ENCODE measurements around the gene KDM1B.

Gene KDM1B

DNA sequence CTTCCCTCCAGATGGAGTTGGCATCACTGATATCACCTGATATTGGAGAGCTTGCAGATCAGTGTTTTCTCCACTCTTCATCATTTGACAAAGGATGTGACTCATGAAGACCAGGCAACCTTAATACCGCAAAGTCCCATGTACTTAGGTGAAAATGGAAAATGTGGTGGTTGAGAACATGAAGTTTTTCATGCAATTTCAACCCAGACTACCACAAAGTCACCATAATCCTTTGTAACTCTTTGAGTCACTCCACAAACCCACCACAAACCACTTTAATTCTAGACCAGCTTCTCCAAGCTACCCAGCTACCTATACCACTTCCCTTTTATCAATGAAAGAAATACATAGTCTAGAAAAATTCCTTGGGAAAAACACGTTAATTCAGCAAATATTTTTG lies 39.9 kb upstream of the KDM1B start:
- H4K20me1 ChIP-seq (ENCODE audit: insufficient read depth, low read length), result no peaks in the 10 kb centered on the region
- no peaks in the 10 kb centered on the region for H3K79me2 ChIP-seq (ENCODE audit: insufficient read depth, low read length)
- H3K4me3 ChIP-seq (ENCODE audit: low read depth, low read length, poor library complexity, severe bottlenecking), result no peak overlapping the region
- H3K9ac ChIP-seq (ENCODE audit: low read length), result no peak overlapping the region
- no peaks in the 10 kb centered on the region for H3K36me3 ChIP-seq (ENCODE audit: insufficient read depth, low read length)
- no peaks in the 10 kb centered on the region for H3K27me3 ChIP-seq (ENCODE audit: insufficient read depth, low read length)
- H3K4me2 ChIP-seq (ENCODE audit: low read length), result no peak overlapping the region
- no peak overlapping the region for H3K27ac ChIP-seq (ENCODE audit: low read depth, low read length, poor library complexity, severe bottlenecking)
- no peaks in the 10 kb centered on the region for H3K9me3 ChIP-seq (ENCODE audit: low read length)
- no peaks in the 10 kb centered on the region for H3F3A ChIP-seq (ENCODE audit: insufficient read depth, low read length)
- TF ChIP-seq, protein P1, sequence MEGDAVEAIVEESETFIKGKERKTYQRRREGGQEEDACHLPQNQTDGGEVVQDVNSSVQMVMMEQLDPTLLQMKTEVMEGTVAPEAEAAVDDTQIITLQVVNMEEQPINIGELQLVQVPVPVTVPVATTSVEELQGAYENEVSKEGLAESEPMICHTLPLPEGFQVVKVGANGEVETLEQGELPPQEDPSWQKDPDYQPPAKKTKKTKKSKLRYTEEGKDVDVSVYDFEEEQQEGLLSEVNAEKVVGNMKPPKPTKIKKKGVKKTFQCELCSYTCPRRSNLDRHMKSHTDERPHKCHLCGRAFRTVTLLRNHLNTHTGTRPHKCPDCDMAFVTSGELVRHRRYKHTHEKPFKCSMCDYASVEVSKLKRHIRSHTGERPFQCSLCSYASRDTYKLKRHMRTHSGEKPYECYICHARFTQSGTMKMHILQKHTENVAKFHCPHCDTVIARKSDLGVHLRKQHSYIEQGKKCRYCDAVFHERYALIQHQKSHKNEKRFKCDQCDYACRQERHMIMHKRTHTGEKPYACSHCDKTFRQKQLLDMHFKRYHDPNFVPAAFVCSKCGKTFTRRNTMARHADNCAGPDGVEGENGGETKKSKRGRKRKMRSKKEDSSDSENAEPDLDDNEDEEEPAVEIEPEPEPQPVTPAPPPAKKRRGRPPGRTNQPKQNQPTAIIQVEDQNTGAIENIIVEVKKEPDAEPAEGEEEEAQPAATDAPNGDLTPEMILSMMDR (IDR thresholded peaks at IDR 0.05; ENCODE audit: low read length), result no peak
- TF ChIP-seq EZH2 (IDR thresholded peaks at IDR 0.05; ENCODE audit: borderline replicate concordance, low read length), result no peak
- no peaks in the 10 kb centered on the region for H3K4me1 ChIP-seq (ENCODE audit: insufficient read depth, low read length, severe bottlenecking)
- no peak overlapping the region for H2AFZ ChIP-seq (ENCODE audit: low read length)
- no peaks in the 10 kb centered on the region for H3K9me2 ChIP-seq (ENCODE audit: low read depth, low read length)

DNA sequence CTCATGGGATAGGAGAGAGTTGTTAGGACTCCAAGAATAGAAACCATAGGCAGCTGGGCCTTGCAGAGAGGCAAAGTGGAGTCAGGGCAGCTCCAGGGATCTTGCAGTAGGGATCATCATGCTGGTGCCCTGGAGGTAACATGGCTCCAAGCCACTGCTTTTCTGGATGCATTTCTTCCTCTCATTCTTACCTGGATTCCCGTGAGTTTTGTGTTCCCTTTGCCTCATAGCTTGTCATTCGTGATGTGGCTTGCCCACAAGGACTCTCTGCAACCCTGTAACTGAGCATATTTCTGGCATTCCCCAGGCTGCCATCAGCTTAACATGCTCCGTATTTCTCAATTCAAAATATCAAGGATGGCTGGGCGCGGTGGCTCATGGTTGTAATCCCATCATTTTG lies 38.1 kb upstream of the KDM1B start:
- Histone ChIP-seq H3K4me2 (ENCODE audit: low read length) (no peak overlapping the region), H3K4me1 (ENCODE audit: insufficient read depth, low read length, severe bottlenecking) (peaks cover 2% of the 10 kb centered on the region), H2AFZ (ENCODE audit: low read length) (no peak overlapping the region), H3K36me3 (ENCODE audit: insufficient read depth, low read length) (no peaks in the 10 kb centered on the region), H3K27ac (ENCODE audit: low read depth, low read length, poor library complexity, severe bottlenecking) (no peak overlapping the region), H3F3A (ENCODE audit: insufficient read depth, low read length) (no peaks in the 10 kb centered on the region), H3K79me2 (ENCODE audit: insufficient read depth, low read length) (no peaks in the 10 kb centered on the region), H3K9me3 (ENCODE audit: low read length) (no peaks in the 10 kb centered on the region), H3K4me3 (ENCODE audit: low read depth, low read length, poor library complexity, severe bottlenecking) (no peak overlapping the region), H4K20me1 (ENCODE audit: insufficient read depth, low read length) (no peaks in the 10 kb centered on the region), H3K9ac (ENCODE audit: low read length) (no peak overlapping the region), H3K9me2 (ENCODE audit: low read depth, low read length) (no peaks in the 10 kb centered on the region), H3K27me3 (ENCODE audit: insufficient read depth, low read length) (no peaks in the 10 kb centered on the region)
- TF ChIP-seq, protein P1 (IDR thresholded peaks at IDR 0.05; ENCODE audit: low read length), result no peak
- no peak for TF ChIP-seq EZH2 (IDR thresholded peaks at IDR 0.05; ENCODE audit: borderline replicate concordance, low read length)

DNA sequence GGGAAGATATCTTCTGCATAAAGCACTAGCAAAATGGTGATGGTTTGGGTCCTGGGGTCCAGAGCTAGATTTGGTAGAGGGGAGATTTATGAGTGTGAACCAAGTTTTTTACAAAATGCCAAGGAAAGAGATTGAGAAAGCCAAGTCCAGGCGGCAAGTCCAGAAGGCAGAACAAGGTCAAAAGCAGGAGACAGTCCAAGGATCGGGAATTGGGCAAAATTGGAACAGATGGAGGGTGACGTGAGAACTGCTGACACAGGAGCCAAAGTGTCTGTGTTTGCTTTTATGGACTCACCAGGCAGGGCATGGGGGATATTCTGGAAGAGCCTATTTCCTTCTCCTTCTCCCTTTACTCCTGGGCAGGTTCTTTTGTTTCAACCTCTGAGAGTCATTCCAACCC lies 36.9 kb upstream of the KDM1B start:
- Histone ChIP-seq H4K20me1 (ENCODE audit: insufficient read depth, low read length) (no peaks in the 10 kb centered on the region), H3F3A (ENCODE audit: insufficient read depth, low read length) (no peaks in the 10 kb centered on the region), H2AFZ (ENCODE audit: low read length) (no peak overlapping the region), H3K4me2 (ENCODE audit: low read length) (no peak overlapping the region), H3K4me3 (ENCODE audit: low read depth, low read length, poor library complexity, severe bottlenecking) (no peak overlapping the region), H3K9me2 (ENCODE audit: low read depth, low read length) (no peaks in the 10 kb centered on the region), H3K27me3 (ENCODE audit: insufficient read depth, low read length) (no peaks in the 10 kb centered on the region), H3K4me1 (ENCODE audit: insufficient read depth, low read length, severe bottlenecking) (peaks cover 14% of the 10 kb centered on the region), H3K9ac (ENCODE audit: low read length) (no peak overlapping the region), H3K27ac (ENCODE audit: low read depth, low read length, poor library complexity, severe bottlenecking) (no peak overlapping the region), H3K79me2 (ENCODE audit: insufficient read depth, low read length) (no peaks in the 10 kb centered on the region), H3K9me3 (ENCODE audit: low read length) (no peaks in the 10 kb centered on the region), H3K36me3 (ENCODE audit: insufficient read depth, low read length) (no peaks in the 10 kb centered on the region)
- TF ChIP-seq, protein P1 (IDR thresholded peaks at IDR 0.05; ENCODE audit: low read length), result no peak
- TF ChIP-seq EZH2 (IDR thresholded peaks at IDR 0.05; ENCODE audit: borderline replicate concordance, low read length), result no peak
